GM10847 (cell line): ENCODE results near the gene SRCAP.
A peak's percentile ranks its signal among the peaks of the same experiment; 100 is the strongest.

Source experiments
- POLR2A ChIP-seq: IDR thresholded peaks from 2 replicates; pipeline ENCODE4 v1.6.1; 2011; ENCODE audit not compliant: insufficient read length; ENCODE audit errors: extremely low read depth

The SRCAP gene

DNA sequence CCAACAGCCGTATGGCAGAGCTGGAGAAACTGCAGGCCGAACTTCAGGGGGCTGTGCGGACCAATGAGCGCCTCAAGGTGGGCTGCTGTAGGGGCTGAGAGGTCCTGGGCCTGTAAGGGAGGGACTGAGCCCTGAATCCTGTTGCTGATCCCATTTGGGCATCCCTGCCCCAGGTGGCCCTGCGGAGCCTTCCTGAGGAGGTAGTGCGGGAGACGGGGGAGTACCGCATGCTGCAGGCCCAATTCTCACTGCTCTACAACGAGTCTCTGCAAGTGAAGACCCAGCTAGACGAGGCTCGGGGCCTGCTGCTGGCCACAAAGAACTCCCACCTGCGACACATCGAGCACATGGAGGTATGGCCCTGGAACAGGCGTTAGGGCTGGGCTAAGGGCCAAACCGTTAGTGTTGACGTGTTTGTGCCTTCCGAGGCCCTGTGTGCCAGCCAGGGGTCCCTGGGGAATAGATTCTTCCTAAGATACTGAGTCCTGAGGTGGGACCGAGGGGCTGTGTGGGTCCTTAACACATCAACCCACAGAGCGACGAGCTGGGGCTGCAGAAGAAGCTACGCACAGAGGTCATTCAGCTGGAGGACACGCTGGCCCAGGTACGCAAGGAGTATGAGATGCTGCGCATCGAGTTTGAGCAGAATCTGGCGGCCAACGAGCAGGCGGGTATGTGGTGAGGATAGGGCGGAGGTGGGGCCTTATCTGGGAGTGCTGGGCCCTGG, 67.4 kb downstream of the SRCAP start:
- TF ChIP-seq POLR2A, result no peak

- TF ChIP-seq POLR2A, result no peak
Observed at GRCh38 chr16:30766933-30767284, 67.9 kb downstream of the SRCAP start.

DNA sequence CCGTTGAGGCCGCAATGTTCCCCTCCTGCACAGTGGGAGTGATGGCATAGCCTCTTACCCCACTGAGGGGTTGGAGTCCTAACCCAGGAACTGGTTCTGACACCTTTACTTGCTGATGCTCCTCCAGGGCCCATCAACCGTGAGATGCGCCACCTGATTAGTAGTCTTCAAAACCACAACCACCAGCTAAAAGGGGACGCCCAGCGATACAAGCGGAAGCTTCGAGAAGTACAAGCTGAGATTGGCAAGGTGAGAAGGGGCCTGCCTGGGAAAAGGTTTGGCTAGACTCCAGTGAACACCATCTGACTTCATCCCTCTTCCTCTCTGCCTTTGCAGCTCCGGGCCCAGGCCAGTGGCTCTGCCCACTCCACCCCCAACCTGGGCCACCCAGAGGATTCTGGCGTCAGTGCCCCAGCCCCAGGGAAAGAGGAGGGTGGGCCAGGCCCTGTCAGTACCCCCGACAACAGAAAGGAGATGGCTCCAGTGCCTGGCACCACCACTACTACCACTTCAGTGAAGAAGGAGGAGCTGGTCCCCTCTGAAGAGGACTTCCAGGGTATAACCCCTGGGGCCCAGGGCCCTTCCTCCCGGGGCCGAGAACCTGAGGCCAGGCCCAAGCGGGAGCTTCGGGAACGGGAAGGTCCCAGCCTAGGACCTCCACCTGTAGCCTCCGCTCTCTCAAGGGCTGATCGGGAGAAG, 68.9 kb downstream of the SRCAP start:
- TF ChIP-seq POLR2A, result no peak

DNA sequence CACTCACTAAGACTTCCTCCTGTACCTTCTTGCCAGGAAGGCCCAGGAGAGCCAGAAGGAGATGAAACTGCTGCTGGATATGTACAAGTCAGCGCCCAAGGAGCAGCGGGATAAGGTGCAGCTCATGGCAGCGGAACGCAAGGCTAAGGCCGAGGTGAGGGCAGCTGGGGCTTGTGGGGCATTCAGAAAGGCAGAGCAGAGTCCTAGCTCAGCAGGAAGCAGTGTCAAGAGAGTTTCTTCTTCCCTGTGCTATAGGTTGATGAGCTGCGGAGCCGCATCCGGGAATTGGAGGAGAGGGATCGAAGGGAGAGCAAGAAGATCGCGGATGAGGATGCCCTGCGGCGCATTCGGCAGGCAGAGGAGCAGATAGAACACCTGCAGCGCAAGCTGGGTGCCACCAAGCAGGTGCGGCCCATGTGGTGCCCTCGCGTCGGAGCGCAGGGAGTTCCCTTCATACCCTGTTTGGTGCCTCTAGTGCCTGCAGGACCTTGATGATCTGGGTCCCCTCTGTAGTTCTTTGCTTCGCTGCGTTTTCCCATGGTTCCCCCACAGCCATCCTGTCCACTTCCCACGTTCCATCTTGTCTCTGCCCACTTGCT, 69.7 kb downstream of the SRCAP start:
- no peak for TF ChIP-seq POLR2A

DNA sequence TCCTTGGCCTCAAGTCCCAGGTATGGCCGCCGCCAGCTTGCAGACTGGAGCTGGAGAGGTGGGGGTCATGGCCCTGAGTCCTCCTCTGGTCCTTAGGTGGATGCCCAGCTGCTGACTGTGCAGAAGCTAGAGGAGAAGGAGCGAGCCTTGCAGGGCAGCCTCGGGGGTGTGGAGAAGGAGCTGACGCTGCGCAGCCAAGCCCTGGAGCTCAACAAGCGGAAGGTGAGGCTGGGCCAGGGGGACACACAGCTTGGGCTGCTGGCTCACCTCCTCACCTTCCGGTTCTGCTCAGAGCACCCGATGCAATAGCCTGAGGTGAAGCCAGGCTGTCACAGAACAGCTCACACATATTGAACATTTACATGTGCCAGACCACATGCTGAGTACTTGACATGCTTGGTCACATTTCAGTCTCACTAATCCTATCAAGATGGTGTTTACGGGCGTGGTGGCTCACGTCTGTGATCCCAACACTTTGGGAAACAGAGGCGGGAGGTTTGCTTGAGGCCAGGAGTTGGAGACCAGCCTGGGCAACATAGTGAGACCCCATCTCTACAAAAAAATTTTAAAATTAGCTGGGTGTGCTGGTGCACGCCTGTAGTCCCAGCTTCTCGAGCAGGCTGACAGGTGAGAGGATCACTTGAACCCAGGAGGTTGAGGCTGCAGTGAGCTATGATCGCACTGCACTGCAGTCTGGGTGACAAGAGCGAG, 70.6 kb downstream of the SRCAP start:
- no peak for TF ChIP-seq POLR2A

DNA sequence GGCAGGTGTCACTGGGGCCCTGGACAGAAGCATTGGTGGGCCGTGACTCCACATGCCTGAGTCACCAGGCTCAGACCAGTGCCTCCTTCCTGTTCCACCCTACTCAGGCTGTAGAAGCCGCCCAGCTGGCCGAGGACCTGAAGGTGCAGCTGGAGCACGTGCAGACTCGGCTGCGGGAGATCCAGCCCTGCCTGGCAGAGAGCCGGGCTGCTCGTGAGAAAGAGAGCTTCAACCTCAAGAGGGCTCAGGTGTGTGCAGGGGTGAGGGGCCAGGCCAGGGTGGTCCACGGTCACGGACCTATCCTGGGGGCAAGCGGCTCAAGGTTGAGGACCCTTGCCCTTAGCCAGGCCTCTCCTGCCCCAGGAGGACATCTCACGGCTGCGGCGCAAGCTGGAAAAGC, 72.8 kb downstream of the SRCAP start:
- TF ChIP-seq POLR2A, result no peak

- no peak for TF ChIP-seq POLR2A
Observed at GRCh38 chr16:30773826-30774225, 74.9 kb downstream of the SRCAP start.

DNA sequence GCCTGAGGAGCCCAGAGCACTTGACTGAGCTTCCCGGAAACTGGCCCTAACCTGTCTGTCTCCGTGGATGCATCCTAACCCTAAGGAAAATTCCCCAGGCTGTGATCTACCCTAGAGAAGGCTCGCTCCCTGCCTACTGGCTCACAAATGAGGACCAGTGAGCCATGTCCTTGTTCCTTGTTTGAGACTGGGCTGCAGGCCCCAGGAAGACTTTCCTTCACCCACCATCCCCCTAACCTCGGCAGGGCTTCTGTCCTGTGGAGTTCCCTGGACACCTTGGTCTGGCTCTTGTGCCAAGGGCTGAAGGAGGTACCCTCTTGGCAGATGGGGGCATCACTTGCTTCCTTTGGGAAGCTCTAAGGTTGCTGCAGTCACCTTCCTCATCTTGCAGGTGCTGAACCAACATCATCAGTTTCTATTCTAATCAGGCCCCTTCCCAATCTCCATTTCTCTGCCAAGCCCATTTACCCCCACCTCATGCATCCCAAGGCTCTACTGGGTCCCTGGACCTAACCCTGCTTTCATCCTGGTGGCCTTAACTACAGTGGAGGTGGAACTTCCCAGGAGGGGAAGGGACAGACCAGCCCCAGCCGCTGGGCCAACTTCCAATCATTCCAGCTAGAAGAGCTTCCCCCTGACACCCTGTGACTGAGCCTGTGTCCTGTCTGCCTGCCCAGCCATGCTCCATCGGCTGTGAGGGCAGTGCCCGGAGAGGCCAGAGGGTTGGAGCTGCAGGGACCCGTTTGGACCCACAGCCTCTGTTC, 75.6 kb downstream of the SRCAP start:
- TF ChIP-seq POLR2A, result no peak

DNA sequence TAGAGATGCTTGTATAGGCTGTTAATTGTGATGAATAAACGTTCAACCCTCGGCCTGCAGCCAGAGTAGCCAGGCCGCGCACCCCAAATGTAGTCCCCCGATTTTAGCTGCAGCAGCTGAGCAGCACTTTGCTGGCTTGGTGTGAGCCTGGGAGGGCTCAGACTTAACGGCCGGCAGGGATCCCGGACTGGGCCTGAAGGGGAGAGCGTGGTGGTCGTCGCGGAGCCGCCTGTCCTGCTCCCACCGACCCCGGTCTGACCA, 76.1 kb downstream of the SRCAP start:
- no peak for TF ChIP-seq POLR2A

DNA sequence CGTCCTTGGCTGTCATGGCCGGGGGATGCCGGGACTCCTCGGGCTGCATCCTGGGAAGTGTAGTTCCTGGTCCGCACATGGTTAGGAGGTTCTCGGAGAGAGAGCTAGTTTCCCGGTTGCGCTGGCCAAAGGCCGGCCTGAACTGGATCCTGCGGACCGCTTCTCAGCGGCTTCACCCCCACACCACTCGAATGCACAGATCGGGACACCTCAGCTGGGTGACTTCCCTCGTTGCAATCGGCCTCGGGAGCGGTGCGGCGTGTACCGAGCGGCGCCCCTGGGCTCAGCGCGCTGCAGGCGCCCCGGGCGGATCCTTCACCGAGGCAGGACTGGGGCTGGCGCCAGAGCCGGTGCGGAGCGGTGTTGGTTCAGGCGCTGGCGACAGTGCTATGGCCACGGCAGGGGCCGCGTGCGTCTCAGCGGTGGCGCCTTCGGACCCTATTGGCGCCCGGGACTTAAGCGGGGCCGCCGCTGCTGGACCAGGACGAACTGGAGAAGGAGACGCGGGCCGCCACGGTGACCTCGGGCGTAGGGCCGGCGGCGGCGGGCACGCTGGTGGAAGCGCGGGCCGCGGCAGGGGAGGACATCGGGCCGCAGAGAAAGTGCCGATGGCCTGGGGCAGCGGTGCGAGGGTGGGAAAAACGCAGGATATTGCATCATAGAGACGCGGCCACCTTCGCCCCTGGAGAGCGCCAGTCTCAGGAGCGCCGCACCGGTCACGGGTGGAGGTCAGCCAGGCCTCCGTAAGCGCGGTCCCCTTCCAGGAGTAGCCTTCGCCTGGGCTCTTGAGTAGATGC, 76.6 kb downstream of the SRCAP start:
- TF ChIP-seq POLR2A, result peak; percentile 25

GRCh38 chr16:30777591-30778297, 78.8 kb downstream of the SRCAP start:
- TF ChIP-seq POLR2A, result no peak

- TF ChIP-seq POLR2A, result no peak
Observed at GRCh38 chr16:30778549-30779244, 79.7 kb downstream of the SRCAP start.

DNA sequence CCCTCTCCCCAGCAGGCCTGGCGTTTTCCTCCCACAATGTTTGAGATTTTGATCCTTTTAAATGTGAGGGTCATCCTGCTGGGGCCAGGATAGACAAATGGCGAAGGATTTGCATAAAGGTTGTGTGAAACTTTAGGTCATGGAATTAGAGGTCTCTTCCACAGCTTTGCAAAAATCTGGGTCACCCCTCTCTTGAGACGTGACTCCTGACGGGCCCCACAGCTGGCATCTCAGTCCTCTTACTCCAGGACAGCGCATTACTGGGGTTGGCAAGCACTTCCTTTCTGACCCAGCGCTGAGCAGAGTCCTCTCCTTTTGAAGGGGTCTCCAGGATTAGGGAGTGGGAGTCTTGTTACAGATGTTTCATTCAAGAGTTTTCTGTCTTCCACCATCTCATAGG, 80.6 kb downstream of the SRCAP start:
- TF ChIP-seq POLR2A, result no peak
